ENCODE data around the gene FICD. TPM values are rescaled to one million over a fixed set of nuclear protein-coding genes. Genes with fewer than 3 reads are reported as not detected.
A peak's percentile ranks its signal among the peaks of the same experiment; 100 is the strongest.

The FICD gene
- total and polyA plus RNA-seq, 2 of the 13 experiments (the other 11 are each of a cell fraction or from before 2014, with no cell fraction given): 0.99 to 3.0 TPM

- TF ChIP-seq TGIF2 (CRISPR knock-in tag; IDR thresholded peaks at IDR 0.05): no peak
- TF ChIP-seq ZFP36L1 (CRISPR knock-in tag; IDR thresholded peaks at IDR 0.05): 0 out of 2 replicates have a peak, but pooled peaks have one; percentile 30
- TF ChIP-seq PHF20 (CRISPR knock-in tag; IDR thresholded peaks at IDR 0.05): peak; percentile 55
- no peak for TF ChIP-seq ZNF83 (CRISPR knock-in tag; IDR thresholded peaks at IDR 0.05; ENCODE audit: borderline replicate concordance)
- TF ChIP-seq ZNF800 (CRISPR knock-in tag; IDR thresholded peaks at IDR 0.05): no peak
- TF ChIP-seq MTERF4 (CRISPR knock-in tag; IDR thresholded peaks at IDR 0.05): no peak
- TF ChIP-seq ZNF503 (CRISPR knock-in tag; IDR thresholded peaks at IDR 0.05): no peak
- TF ChIP-seq GLMP (CRISPR knock-in tag; IDR thresholded peaks at IDR 0.05; ENCODE audit: borderline replicate concordance): no peak
- TF ChIP-seq NCOA1 (CRISPR knock-in tag; IDR thresholded peaks at IDR 0.05): no peak
- no peak for TF ChIP-seq ZSCAN12 (CRISPR knock-in tag; IDR thresholded peaks at IDR 0.05)
- TF ChIP-seq RXRB (CRISPR knock-in tag; IDR thresholded peaks at IDR 0.05; ENCODE audit: borderline replicate concordance): 0 out of 2 replicates have a peak, but pooled peaks have one; percentile 14
- no peak for TF ChIP-seq ZNF343 (CRISPR knock-in tag; IDR thresholded peaks at IDR 0.05)
- TF ChIP-seq SRSF4 (IDR thresholded peaks at IDR 0.05; ENCODE audit: low read depth, low read length, poor library complexity, severe bottlenecking): no peak
- no peak for TF ChIP-seq ZNF513 (CRISPR knock-in tag; conservative IDR thresholded peaks at IDR 0.05)
- TF ChIP-seq ATF5 (CRISPR knock-in tag; IDR thresholded peaks at IDR 0.05; ENCODE audit: low read depth): no peak
- TF ChIP-seq THAP8 (CRISPR knock-in tag; IDR thresholded peaks at IDR 0.05; ENCODE audit: borderline replicate concordance): no peak
- no peak for TF ChIP-seq KDM3A (CRISPR knock-in tag; IDR thresholded peaks at IDR 0.05; ENCODE audit: low read depth)
Observed at GRCh38 chr12:108514973-108515814, at the start of gene FICD (continued).

Data from HepG2 (cell line).